Activated naive CD4-positive, alpha-beta T cell treated with anti-CD3 and anti-CD28 coated beads, Interleukin-2, amount 50 U/mL, for 72 hours (primary cell): ENCODE results near the gene RASSF3. TPM values are rescaled to one million over a fixed set of nuclear protein-coding genes. Genes with fewer than 3 reads are reported as not detected.
"Not testable (repeated sequence)": the region's sequence is repeated elsewhere in the genome, so short reads cannot be mapped to it uniquely, and the experiment has no call there.

Source experiments
- ATAC-seq, 2 donors: fragments of 150-1000 bp; cut with Tn5 transposase; 2 replicates each; pipeline ENCODE4 v1.10.0; 2021; ENCODE audit warnings: mild to moderate bottlenecking in 2 of 2, moderate library complexity in 2 of 2
- DNase-seq, 2 donors: peaks; one replicate each; pipeline ENCODE4 v3.0.0; 2021 to 2022; ENCODE audit warnings: low spot score in 2 of 2
- H3K27ac Mint-ChIP-seq, 2 donors: one replicate each; pipeline ENCODE4 v1.8.0; 2022; ENCODE audit warnings: mild to moderate bottlenecking in 2 of 2, mixed read lengths in 2 of 2
- H3K36me3 Mint-ChIP-seq, 2 donors: one replicate each; pipeline ENCODE4 v1.8.0; 2022; ENCODE audit warnings: mixed read lengths in 2 of 2
- H3K9me3 Mint-ChIP-seq, 2 donors: one replicate each; pipeline ENCODE4 v1.8.0; 2022; ENCODE audit warnings: mixed read lengths in 2 of 2
- total RNA-seq, 2 donors: library from RNA; stranded (reverse); gene quantifications; one replicate each; pipeline ENCODE4 v1.2.3, GENCODE V29; 2022

Gene RASSF3
- total RNA-seq, 2 donors from 2014 or later, result 23.4 to 36.0 TPM

DNA sequence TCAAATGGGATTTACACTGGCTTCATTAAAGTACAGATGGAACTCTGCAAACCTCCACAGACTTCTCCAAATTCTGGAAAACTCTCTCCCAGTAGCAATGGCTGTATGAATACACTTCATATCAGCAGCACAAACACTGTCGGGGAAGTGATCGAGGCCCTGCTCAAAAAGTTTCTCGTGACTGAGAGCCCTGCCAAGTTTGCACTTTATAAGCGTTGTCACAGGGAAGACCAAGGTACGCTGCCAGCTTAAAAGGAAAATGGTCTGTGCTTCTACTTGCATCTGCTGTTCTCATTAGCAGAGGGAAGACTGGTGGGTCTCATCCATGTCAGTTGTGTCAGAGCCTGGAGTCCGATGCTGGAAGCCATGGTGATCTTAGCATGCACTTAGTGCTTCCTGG lies 77.9 kb downstream of the RASSF3 start:
- DNase-seq, result no peak
- Mint-ChIP-seq H3K36me3 (peaks cover 14 to 45% of the 10 kb centered on the region in 2 donors), H3K27ac (peak overlapping the region; percentile 75 to 87), H3K9me3 (peaks cover 0 to 5% of the 10 kb centered on the region in 2 donors)
- ATAC-seq, result no peak

DNA sequence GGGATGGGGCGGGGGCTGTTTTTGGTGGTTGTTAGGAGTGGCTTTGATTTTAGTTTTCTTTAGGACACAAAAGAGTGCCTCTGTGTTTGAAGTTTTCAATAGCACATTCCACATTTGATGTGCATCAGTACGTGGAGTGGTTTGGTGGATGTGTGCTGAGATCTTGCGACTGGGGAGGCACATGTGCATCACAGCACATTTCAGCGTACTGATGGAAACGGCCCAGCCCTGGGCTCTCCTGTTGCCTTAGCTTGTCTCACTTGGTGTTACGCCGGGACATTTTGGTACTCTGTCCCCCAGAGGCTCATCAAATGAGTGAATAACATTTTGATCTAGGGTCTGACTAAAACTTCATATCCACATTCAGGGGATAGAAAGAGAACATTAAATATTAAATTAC lies 78.4 kb downstream of the RASSF3 start:
- Mint-ChIP-seq H3K36me3 (peaks cover 14 to 41% of the 10 kb centered on the region in 2 donors), H3K9me3 (peaks cover 0 to 3% of the 10 kb centered on the region in 2 donors), H3K27ac (peak overlapping the region; percentile 75 to 81)
- ATAC-seq, result no peak
- DNase-seq, result no peak

DNA sequence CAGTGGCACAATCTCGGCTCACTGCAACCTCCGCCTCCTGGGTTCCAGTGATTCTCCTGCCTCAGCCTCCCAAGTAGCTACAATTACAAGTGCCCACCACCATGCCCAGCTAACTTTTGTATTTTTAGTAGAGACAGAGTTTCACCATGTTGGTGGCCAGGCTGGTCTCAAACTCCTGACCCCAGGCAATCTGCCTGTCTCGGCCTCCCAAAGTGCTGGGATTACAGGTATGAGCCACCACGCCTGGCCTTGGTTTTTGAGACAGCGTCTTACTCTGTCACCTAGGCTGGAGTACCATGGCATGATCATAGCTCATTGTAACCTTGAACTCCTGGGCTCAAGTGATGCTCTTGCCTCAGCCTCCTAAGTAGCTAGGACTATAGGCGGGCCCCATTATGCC lies 79.9 kb downstream of the RASSF3 start:
- DNase-seq, ATAC-seq, H3K9me3 Mint-ChIP-seq, H3K27ac Mint-ChIP-seq: not testable (repeated sequence)
- H3K36me3 Mint-ChIP-seq, result peaks cover 14 to 29% of the 10 kb centered on the region in 2 donors

DNA sequence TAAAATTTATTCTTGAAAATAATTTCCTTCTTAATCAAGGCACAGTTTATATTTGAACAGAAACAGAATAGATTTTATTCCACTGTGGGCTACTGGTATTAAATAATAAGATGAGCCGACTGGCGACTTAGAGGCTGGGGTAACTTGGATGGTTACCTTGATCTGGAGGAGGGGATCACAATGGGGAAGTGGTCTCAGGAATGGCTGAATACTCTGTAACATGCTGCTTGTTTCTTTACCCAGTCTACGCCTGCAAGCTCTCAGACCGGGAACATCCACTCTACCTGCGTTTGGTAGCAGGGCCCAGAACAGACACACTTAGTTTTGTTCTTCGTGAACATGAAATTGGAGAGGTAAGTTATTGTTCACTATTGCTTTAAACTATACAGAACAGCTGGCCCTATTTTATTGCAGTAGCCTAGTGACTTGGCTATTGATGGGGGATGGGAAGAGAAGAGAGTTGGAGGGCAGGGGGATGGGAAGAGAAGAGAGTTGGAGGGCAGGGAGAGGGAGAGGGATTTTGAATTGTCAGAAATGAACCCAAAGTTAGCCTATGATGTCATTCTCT lies 81.0 kb downstream of the RASSF3 start:
- ATAC-seq (no peak), DNase-seq (no peak)
- Mint-ChIP-seq H3K9me3 (no peaks in the 10 kb centered on the region), H3K36me3 (peaks cover 14 to 20% of the 10 kb centered on the region in 2 donors), H3K27ac (peak overlapping the region; percentile 44 to 57)

DNA sequence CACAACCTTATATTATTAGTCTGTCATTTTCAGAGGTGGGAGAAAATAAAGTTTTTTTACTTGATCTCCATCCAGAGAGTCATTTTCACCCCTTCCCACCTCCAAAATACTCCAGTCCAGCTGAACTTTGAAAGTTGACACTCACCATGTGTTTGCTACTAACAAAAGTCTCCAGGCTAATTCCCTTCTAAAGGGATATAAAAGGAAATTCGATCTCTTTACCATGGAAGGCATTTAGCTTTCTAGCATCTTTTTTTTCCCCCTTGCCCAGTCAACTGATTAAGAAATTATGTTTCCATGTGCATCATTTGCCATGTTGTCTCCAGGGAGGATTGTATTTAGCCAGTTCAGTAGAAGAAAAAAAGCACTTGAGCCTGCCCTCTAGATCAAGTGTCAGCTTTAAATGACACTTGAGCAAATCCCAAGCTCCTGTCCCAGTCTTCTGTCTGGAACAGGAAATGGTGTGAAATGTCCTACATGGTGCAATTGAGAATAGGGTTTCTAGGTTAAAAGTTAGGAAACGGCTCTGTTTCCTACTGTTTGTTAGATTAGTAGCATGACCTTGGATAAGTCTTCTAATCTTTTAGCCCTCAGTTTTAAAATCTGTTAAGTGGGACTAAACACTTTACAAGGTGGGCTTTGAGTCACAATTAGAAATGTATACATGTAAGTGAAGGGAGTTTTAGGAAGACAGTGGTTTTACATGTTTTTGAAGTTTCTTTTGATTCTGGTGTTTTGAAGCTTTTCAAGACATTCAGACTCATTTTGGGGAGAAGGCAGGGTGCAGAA lies 81.7 kb downstream of the RASSF3 start:
- no peak for ATAC-seq

DNA sequence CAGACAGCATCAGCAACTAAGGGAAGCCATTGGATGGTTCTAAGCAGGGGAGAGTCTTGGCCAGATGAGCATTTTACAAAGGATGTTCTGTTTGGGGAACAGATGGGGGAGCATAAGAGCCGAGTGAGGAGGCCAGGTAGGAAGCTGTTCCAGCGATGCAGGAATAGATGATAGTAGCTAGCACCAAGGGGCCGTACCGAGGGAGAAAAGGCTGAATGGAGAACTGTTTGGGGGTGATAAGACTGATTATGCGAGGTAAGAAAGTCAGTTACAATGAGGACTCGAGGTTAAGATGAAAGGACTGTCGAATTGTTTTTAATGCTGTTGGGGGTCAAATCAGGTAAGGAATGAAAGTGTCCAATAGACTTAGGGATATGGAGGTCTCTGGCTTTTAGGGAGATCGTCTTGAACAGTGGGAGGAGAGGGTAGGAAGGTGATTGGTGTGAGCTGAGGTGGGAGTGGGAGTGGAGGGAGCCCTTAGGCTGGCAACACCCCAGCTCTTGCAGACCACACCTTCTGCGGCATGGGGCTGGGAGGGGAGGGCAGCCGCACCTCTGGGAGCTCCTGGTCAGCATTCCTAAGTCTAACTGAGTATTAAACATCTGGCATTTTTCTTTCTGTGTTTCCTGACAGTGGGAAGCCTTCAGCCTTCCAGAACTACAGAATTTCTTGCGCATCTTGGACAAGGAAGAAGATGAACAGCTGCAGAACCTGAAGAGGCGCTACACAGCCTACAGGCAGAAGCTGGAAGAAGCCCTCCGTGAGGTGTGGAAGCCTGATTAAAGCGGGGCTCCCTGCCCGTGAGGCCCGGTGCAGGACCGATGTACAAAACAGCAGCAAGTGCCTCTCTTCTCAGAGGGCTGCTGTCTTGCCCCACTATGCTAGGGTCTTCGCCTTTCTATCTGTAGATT lies 84.1 kb downstream of the RASSF3 start:
- H3K36me3 Mint-ChIP-seq, result peaks cover 6% of the 10 kb centered on the region in 2 donors
- H3K27ac Mint-ChIP-seq, result peak overlapping the region; percentile 66 to 85
- no peaks in the 10 kb centered on the region for H3K9me3 Mint-ChIP-seq
- DNase-seq, result no peak
- no peak for ATAC-seq

More for the DNA sequence above, 81.7 kb downstream of the RASSF3 start:
- DNase-seq, result no peak
- H3K27ac Mint-ChIP-seq, result peak overlapping the region in 1 of 2 donors; percentile 44
- H3K9me3 Mint-ChIP-seq, result no peaks in the 10 kb centered on the region
- peaks cover 14 to 20% of the 10 kb centered on the region in 2 donors for H3K36me3 Mint-ChIP-seq

DNA sequence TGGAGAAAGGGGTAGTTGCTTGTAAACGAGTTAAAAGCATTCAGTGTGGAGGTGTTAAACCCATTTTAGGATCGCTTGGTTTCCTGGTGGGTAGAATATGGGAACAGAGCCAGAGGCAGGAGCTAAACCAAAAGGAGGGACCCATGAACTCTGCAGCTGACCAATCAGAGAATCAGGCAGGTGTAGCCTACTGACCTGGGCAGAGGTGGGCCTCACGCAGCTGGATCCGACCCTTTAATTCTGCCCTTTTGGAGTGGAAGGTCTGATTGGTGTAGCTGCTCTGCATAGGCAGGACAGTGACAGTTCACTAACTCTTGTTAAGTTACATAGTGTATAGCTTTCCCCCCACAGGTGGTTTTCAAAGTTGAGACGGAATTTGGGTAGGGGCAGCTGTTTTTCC lies 85.3 kb downstream of the RASSF3 start:
- Mint-ChIP-seq H3K36me3 (peaks cover 12 to 15% of the 10 kb centered on the region in 2 donors), H3K9me3 (no peaks in the 10 kb centered on the region), H3K27ac (peak overlapping the region in 1 of 2 donors; percentile 32)
- ATAC-seq (no peak), DNase-seq (no peak)

DNA sequence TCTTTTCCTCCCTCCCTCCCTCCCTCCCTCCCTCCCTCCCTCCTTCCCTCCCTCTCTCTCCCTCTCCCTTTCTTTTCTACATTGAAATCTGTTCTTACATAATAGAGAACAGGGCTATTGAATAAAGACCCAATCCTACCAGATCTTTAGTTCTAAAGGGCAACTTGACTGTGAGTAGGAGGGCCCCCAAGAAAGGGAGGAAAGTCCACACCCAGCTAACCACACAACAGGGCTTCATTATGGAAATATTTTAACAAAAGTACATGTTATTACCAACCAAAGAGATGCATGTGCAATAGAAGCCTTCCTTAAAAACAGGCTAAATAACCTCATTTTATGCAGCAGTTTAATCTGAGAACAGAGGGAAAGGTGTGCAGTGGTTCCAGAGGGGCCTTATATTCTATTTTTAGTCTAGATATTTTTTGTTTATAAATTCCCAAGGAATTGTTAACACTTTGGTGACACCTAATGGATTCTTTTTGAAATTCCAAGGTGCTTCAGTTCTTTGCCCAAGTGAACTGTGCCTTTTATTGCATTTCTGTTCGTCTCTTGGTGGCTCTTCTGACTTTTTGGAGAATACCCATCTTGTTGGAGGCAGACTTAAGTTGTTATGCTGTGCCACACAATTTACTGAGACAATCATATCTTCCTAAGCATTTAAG lies 85.9 kb downstream of the RASSF3 start:
- ATAC-seq, result no peak
- no peaks in the 10 kb centered on the region for H3K9me3 Mint-ChIP-seq
- no peak for DNase-seq
- H3K36me3 Mint-ChIP-seq, result peaks cover 12 to 16% of the 10 kb centered on the region in 2 donors
- no peak overlapping the region for H3K27ac Mint-ChIP-seq

DNA sequence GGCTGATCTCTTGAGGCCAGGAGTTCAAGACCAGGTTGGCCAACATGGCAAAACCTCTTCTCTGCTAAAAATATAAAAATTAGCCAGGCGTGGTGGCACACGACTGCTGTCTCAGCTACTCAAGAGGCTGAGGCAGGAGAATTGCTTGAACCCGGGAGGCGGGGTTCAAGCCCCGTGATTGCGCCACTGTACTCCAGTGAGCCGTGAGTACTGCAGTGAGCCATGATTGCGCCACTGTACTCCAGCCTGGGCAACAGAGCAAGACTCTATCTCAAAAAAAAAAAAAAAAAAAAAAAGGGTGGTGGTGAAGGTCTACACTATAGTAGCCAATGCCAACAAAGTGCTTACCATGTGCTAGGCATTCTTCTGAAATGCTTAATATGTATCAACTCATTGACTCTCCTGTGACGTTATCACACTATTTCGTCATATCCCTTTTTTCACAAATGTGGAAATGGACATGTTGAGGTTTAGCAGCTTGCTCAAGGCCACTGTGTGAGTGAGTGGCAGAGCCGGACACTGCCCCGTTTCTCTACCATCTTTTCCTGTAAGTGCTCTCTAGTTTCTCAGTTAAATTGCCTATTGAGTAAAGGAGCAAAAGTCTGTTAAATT lies 89.3 kb downstream of the RASSF3 start:
- H3K27ac Mint-ChIP-seq, result peak overlapping the region in 1 of 2 donors; percentile 85
- ATAC-seq, result no peak
- H3K36me3 Mint-ChIP-seq, result peaks cover 5 to 16% of the 10 kb centered on the region in 2 donors

DNA sequence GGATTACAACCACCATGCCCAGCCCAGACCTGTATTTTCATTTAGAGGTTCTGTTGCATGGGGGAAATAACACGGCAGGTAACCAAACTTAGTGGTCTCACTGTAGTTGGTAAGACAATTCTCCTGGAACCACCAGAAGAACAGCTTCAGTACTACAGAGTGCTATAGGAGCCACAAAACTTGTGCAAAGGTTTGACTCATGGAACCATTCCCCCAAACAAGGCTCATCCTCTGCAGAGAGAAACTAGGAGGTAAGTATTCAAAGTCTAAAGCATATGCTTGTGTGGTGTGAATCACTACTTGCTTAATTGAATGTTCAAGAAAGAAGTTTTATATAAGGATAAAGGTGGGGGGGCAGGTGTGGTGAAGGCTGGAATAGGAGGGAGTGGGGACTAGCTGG lies 90.2 kb downstream of the RASSF3 start:
- Mint-ChIP-seq H3K27ac (peak overlapping the region; percentile 83 to 85), H3K36me3 (peaks cover 5 to 16% of the 10 kb centered on the region in 2 donors), H3K9me3 (no peaks in the 10 kb centered on the region)
- ATAC-seq (peak; percentile 71 to 85), DNase-seq (no peak)

More for the DNA sequence above, 89.3 kb downstream of the RASSF3 start:
- H3K9me3 Mint-ChIP-seq, result no peaks in the 10 kb centered on the region
- DNase-seq, result no peak

DNA sequence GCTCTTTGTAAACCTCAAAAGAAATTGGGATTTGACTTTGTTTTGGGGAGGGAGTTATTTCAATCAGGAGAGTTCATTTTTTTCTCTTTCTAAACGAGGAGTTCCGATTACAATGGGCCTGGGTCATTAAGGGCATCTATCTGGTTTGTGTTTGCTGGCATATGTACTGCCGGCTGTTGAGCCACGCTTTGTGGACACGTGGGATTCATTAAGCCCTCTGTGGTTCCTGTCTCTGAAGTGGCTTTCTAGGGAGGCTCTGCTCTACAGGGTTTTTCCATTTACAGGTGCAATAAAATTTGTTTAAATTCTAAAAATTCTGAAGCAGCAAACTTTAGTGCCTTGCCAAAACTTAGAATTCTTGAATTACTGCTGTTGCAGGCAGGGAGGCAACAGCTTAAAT lies 91.0 kb downstream of the RASSF3 start:
- ATAC-seq (no peak), DNase-seq (no peak)
- H3K9me3 Mint-ChIP-seq, result no peaks in the 10 kb centered on the region
- H3K27ac Mint-ChIP-seq, result peak overlapping the region; percentile 18 to 85
- H3K36me3 Mint-ChIP-seq, result peaks cover 5 to 16% of the 10 kb centered on the region in 2 donors

DNA sequence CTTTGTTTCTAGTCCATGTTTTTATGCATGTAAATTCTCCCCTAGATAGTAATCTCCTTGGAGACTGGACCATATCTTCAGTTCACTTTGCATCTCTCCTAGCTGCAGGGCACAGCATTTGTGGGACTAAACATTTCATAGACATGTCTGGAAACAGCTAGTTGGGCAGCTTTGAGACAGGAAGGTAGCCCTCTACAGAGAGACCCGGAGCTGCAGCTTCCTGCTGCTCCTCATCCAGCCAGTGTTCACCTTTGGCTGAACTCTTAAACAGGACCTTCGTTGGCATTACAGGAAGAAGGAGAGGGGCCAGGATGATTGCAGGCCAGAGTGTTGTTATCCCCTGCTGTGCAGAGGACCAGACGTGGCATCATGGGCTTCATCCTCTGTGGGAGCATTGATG lies 96.0 kb downstream of the RASSF3 start:
- DNase-seq, result no peak
- Mint-ChIP-seq H3K9me3 (no peaks in the 10 kb centered on the region), H3K27ac (peak overlapping the region; percentile 26 to 65), H3K36me3 (peaks cover 0 to 6% of the 10 kb centered on the region in 2 donors)
- ATAC-seq, result no peak

DNA sequence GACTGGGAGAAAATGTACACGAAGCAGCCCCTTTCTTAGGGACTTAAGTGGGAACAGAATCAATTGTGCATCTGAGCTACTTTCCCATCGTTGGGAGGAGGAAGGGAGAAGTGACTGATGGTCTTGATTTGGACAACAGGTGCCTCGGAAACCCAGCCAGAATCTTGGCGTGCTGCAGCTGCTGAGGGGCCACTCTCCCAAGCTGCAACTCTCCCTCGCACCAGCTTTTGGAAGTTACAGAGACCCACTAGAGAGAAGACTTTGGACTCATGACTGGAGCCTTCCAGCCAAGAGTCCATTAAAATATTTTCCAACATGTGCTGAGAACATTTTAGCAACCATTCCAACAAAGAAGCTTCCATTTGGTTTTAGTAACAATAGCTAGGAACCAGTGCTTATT lies 96.6 kb downstream of the RASSF3 start:
- ATAC-seq (no peak), DNase-seq (no peak)
- H3K27ac Mint-ChIP-seq, result peak overlapping the region in 1 of 2 donors; percentile 26
- peaks cover 0 to 5% of the 10 kb centered on the region in 2 donors for H3K36me3 Mint-ChIP-seq
- H3K9me3 Mint-ChIP-seq, result no peaks in the 10 kb centered on the region

DNA sequence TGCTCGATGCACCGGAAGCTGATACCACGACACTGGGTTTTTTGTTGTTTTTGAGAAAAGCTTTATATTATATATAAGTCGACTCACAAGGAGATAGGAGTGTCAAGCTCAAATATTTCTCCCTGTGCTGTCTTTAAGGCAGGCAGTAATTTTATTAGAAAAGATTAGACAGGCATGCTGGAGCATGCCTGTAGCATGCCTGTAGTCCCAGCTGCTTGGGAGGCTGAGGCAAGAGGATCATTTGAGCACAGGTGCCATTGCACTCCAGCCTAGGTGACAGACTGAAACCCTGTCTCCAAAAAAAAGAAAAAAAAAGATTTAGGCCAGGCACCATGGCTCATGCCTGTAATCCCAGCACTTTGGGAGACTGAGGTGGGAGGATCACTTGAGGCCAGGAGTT lies 97.1 kb downstream of the RASSF3 start:
- peak overlapping the region in 1 of 2 donors; percentile 50 for H3K27ac Mint-ChIP-seq
- ATAC-seq, result no peak
- H3K36me3 Mint-ChIP-seq, result peaks cover 0 to under 1% of the 10 kb centered on the region in 2 donors

DNA sequence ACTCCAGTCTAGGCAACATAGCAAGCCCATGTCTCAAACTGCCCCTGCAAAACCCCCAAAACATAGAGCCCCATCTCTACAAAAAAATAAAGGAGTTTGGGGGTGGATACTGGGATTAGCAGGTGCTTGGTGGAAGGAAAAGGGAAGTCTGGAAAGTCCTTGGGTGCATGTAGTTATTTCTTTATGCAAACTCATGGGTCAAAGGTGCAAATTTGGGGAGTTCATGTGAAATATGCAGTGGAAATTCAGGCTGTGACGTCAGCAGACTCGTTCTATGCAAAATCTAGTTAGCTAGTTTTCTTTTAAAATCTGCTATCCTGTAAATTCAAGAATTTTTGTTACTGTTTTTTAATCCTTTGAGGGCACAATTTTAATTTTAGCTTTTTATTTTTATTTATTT lies 97.6 kb downstream of the RASSF3 start:
- Mint-ChIP-seq H3K36me3 (no peaks in the 10 kb centered on the region), H3K27ac (no peak overlapping the region), H3K9me3 (no peaks in the 10 kb centered on the region)
- ATAC-seq (no peak), DNase-seq (no peak)

More for the DNA sequence above, 97.1 kb downstream of the RASSF3 start:
- DNase-seq, result no peak
- no peaks in the 10 kb centered on the region for H3K9me3 Mint-ChIP-seq

DNA sequence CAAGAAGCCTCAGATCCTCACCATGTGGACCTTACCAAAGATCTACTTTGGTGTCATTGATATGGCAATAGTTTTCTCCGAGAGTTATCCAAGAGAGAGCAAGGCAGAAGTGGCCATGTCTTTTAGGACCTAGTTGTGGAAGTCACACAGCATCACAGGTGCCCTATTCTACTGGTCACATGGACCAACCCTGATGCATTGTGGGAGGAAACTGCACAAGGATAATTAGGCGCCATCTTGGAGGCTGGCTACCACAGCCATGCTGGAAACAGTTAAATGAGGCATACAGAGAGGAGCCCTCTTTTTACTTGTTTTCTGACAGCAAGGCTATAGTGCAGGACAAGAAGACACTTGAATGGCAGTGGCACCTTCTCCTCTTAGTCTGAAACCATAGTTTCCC lies 99.1 kb downstream of the RASSF3 start:
- ATAC-seq, result no peak
- Mint-ChIP-seq H3K36me3 (peaks cover 0 to 5% of the 10 kb centered on the region in 2 donors), H3K9me3 (no peaks in the 10 kb centered on the region), H3K27ac (no peak overlapping the region)
- DNase-seq, result no peak
